ENCODE measurements around the gene SETD3. TPM values are rescaled to one million over a fixed set of nuclear protein-coding genes. Genes with fewer than 3 reads are reported as not detected.

The SETD3 gene
- polyA plus RNA-seq, 12 donors = 55.8 to 87.3 (median 74.3) TPM; not detected in 1

Other genes with a start within 250 kb of the SETD3 start
- 10 to 100 TPM in 1 of 12 donors, 1 to 10 TPM in 7, under 1 TPM in 3, not detected in 1; 0.77 to 21.1 (median 1.4) TPM for gene BCL11B, start 208.7 kb downstream of the SETD3 start, polyA plus RNA-seq (ENCODE audit: insufficient read length in 12 of 12)
- gene CCNK, start 550 bp upstream of the SETD3 start, polyA plus RNA-seq (ENCODE audit: insufficient read length in 12 of 12) = 10 to 100 TPM in 11 of 12 donors, not detected in 1; 30.7 to 71.1 (median 36.8) TPM
- 10 to 100 TPM in 1 of 12 donors, 1 to 10 TPM in 10, not detected in 1; 2.9 to 10.4 (median 3.7) TPM for gene CCDC85C, start 123.3 kb upstream of the SETD3 start, polyA plus RNA-seq (ENCODE audit: insufficient read length in 12 of 12)
- 1 to 10 TPM in 11 of 12 donors, not detected in 1; 1.2 to 2.2 (median 1.7) TPM for gene HHIPL1, start 164.3 kb upstream of the SETD3 start, polyA plus RNA-seq (ENCODE audit: insufficient read length in 12 of 12)
- 1 to 10 TPM in 11 of 12 donors, not detected in 1; 1.9 to 6.5 (median 3.1) TPM for gene CYP46A1, start 203.4 kb upstream of the SETD3 start, polyA plus RNA-seq (ENCODE audit: insufficient read length in 12 of 12)

All from muscle of arm (tissue), 12 donors.